H1 (cell line): ENCODE measurements around the gene ANKRD13B. TPM values are rescaled to one million over a fixed set of nuclear protein-coding genes. Genes with fewer than 3 reads are reported as not detected.

Experiments
- BCL11A ChIP-seq, 2 experiments: IDR thresholded peaks; one replicate each; pipeline ENCODE4 v1.6.1; 2011; ENCODE audit warnings: low read depth in 2 of 2, low read length in 2 of 2, mild to moderate bottlenecking in 2 of 2
- CBX8 ChIP-seq: fragments of 300-800, 300-1000 bp; sonication (generic); IDR thresholded peaks from 2 replicates; pipeline ENCODE4 v1.7.1; 2016; ENCODE audit warnings: low read depth, low read length, borderline replicate concordance
- CREB1 ChIP-seq: IDR thresholded peaks from 2 replicates; pipeline ENCODE4 v1.6.1; 2012; ENCODE audit warnings: inconsistent platforms
- E2F6 ChIP-seq: IDR thresholded peaks from 2 replicates; pipeline ENCODE4 v1.6.1; 2012; ENCODE audit warnings: inconsistent platforms
- EGR1 ChIP-seq: IDR thresholded peaks from 2 replicates; pipeline ENCODE4 v1.6.1; 2011; ENCODE audit warnings: low read depth, low read length, borderline replicate concordance
- EP300 ChIP-seq, 2 experiments: IDR thresholded peaks; 1 replicate in 1 of 2; 2 replicates in 1 of 2; pipeline ENCODE4 v1.6.1; 2011 to 2012; ENCODE audit warnings: low read depth in 2 of 2, low read length in 2 of 2, mild to moderate bottlenecking in 2 of 2, borderline replicate concordance in 1 of 2, inconsistent platforms in 1 of 2, moderate library complexity in 1 of 2
- GABPA ChIP-seq: IDR thresholded peaks from 2 replicates; pipeline ENCODE4 v1.6.1; 2011; ENCODE audit warnings: mild to moderate bottlenecking, low read length, moderate library complexity, borderline replicate concordance; ENCODE audit not compliant: insufficient read depth
- GTF2F1 ChIP-seq: IDR thresholded peaks from 2 replicates; pipeline ENCODE4 v1.6.1; 2012; ENCODE audit warnings: low read depth, low read length, improper control_type of control experiment, borderline replicate concordance
- HDAC2 ChIP-seq, 2 experiments: fragments of 300-600 bp in 1 of 2; sonication (generic) in 1 of 2; IDR thresholded peaks; 2 replicates each; pipeline ENCODE4 v1.6.1; 2011 to 2012; ENCODE audit warnings: low read depth in 2 of 2, low read length in 2 of 2, mild to moderate bottlenecking in 2 of 2, moderate library complexity in 2 of 2, borderline replicate concordance in 1 of 2, inconsistent platforms in 1 of 2
- HDAC6 ChIP-seq: IDR thresholded peaks from one replicate; pipeline ENCODE4 v1.7.1; 2012; ENCODE audit warnings: low read depth, mild to moderate bottlenecking, inconsistent platforms, low read length, moderate library complexity
- JUND ChIP-seq: IDR thresholded peaks from 2 replicates; pipeline ENCODE4 v1.6.1; 2011; ENCODE audit warnings: mild to moderate bottlenecking, improper control_type of control experiment, low read length
- KDM4A ChIP-seq: IDR thresholded peaks from one replicate; pipeline ENCODE4 v1.7.1; 2012; ENCODE audit warnings: low read depth, mild to moderate bottlenecking, moderate library complexity, low read length, inconsistent platforms; ENCODE audit not compliant: severe bottlenecking
- NANOG ChIP-seq: IDR thresholded peaks from 2 replicates; pipeline ENCODE4 v1.6.1; 2011; ENCODE audit warnings: low read length, low read depth, mild to moderate bottlenecking, inconsistent platforms; ENCODE audit not compliant: insufficient read depth, poor library complexity, severe bottlenecking
- POLR2AphosphoS5 ChIP-seq: IDR thresholded peaks from 2 replicates; pipeline ENCODE4 v1.6.1; 2011; ENCODE audit warnings: low read depth, low read length
- RXRA ChIP-seq: IDR thresholded peaks from 2 replicates; pipeline ENCODE4 v1.6.1; 2011; ENCODE audit warnings: low read depth, mild to moderate bottlenecking, low read length, moderate library complexity; ENCODE audit not compliant: insufficient read depth
- SIN3A ChIP-seq, 2 experiments: IDR thresholded peaks in 1 of 2; conservative IDR thresholded peaks in 1 of 2; 2 replicates each; pipeline ENCODE4 v1.6.1; 2011 to 2012; ENCODE audit warnings: low read length in 2 of 2, improper control_type of control experiment in 1 of 2, low read depth in 1 of 2, mild to moderate bottlenecking in 1 of 2
- SIRT6 ChIP-seq: IDR thresholded peaks from one replicate; pipeline ENCODE4 v1.7.1; 2012; ENCODE audit warnings: low read length, inconsistent platforms
- SIX5 ChIP-seq: IDR thresholded peaks from 2 replicates; pipeline ENCODE4 v1.6.1; 2011; ENCODE audit warnings: mild to moderate bottlenecking, low read depth, low read length
- SP2 ChIP-seq: IDR thresholded peaks from 2 replicates; pipeline ENCODE4 v1.6.1; 2012; ENCODE audit warnings: mild to moderate bottlenecking, low read length, inconsistent platforms
- SRF ChIP-seq: IDR thresholded peaks from 2 replicates; pipeline ENCODE4 v1.6.1; 2011; ENCODE audit warnings: mild to moderate bottlenecking, low read depth, low read length, moderate library complexity
- TAF1 ChIP-seq: IDR thresholded peaks from 2 replicates; pipeline ENCODE4 v1.6.1; 2011; ENCODE audit warnings: mild to moderate bottlenecking, low read depth, low read length
- TBP ChIP-seq: IDR thresholded peaks from 2 replicates; pipeline ENCODE4 v1.6.1; 2011; ENCODE audit warnings: low read depth, low read length, improper control_type of control experiment
- TCF12 ChIP-seq: IDR thresholded peaks from 2 replicates; pipeline ENCODE4 v1.6.1; 2011; ENCODE audit warnings: low read depth, mild to moderate bottlenecking, low read length
- polyA plus RNA-seq, 7 experiments: library from polyadenylated mRNA; depleted of rRNA in 3 of 7; stranded (reverse) in 5 of 7; unstranded in 2 of 7; fragments of >200 nt in 5 of 7; fragments of 200-250 nt in 2 of 7; gene quantifications; 1 replicate in 5 of 7; 2 replicates in 1 of 7; 4 replicates in 1 of 7; pipeline versions ENCODE4 v1.2.1 to v1.2.3, GENCODE V29; 2011 to 2013; ENCODE audit warnings: missing spikeins in 2 of 7, mixed read lengths in 2 of 7
- total RNA-seq: library from RNA; stranded (reverse); fragmentation: NEBNext Ultra II Directional; extraction: Animal tissue kit (Norgen Biotek cat#: 25700); gene quantifications from 2 replicates; pipeline ENCODE4 v1.2.1, GENCODE V29; 2021
- TF ChIP-seq, protein P1 (sequence below): IDR thresholded peaks from 2 replicates; pipeline ENCODE4 v1.6.1; 2012; ENCODE audit warnings: inconsistent platforms

The ANKRD13B gene
- total and polyA plus RNA-seq, 2 of the 8 experiments (the other 6 are each of a cell fraction or from before 2014, with no cell fraction given), result 16.4 to 48.5 TPM

GRCh38 chr17:29592850-29593551, at the start of gene ANKRD13B (continued):
- TF ChIP-seq, protein P1, sequence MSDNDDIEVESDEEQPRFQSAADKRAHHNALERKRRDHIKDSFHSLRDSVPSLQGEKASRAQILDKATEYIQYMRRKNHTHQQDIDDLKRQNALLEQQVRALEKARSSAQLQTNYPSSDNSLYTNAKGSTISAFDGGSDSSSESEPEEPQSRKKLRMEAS, result peak; percentile 28; the same call in 1 of the 2 replicates
- TF ChIP-seq GABPA, result no peak
- TF ChIP-seq E2F6, result 0 out of 2 replicates have a peak, but pooled peaks have one; percentile 4
- peak; percentile 44 for TF ChIP-seq SIX5
- no peak for TF ChIP-seq HDAC6
- no peak for TF ChIP-seq NANOG
- no peak for TF ChIP-seq RXRA
- no peak for TF ChIP-seq BCL11A (IDR thresholded peaks at IDR 0.05; ENCODE audit: low read depth in 2 of 2, low read length in 2 of 2)
- no peak for TF ChIP-seq TAF1
- no peak for TF ChIP-seq SIRT6
- TF ChIP-seq POLR2AphosphoS5, result no peak
- TF ChIP-seq TBP, result no peak
- no peak for TF ChIP-seq EP300 (IDR thresholded peaks at IDR 0.05; ENCODE audit: borderline replicate concordance in 1 of 2, low read depth in 2 of 2, low read length in 2 of 2)
- no peak for TF ChIP-seq TCF12
- TF ChIP-seq SIN3A (conservative IDR thresholded peaks at IDR 0.05 in 1 of 2, IDR thresholded peaks at IDR 0.05 in 1 of 2; ENCODE audit: low read depth in 1 of 2, low read length in 2 of 2), result peak in 1 of 2 experiments; percentile 36; a peak in 1 of 4 replicates
- no peak for TF ChIP-seq GTF2F1
- TF ChIP-seq SP2, result no peak
- no peak for TF ChIP-seq HDAC2 (IDR thresholded peaks at IDR 0.05; ENCODE audit: borderline replicate concordance in 1 of 2, low read depth in 2 of 2, low read length in 2 of 2)
- TF ChIP-seq KDM4A, result peak; percentile 26
- no peak for TF ChIP-seq CBX8
- no peak for TF ChIP-seq JUND
- no peak for TF ChIP-seq EGR1
- TF ChIP-seq CREB1, result 0 out of 2 replicates have a peak, but pooled peaks have one; percentile 41
- no peak for TF ChIP-seq SRF
